ENCODE data around the gene FSTL5. TPM values are rescaled to one million over a fixed set of nuclear protein-coding genes. Genes with fewer than 3 reads are reported as not detected.

The FSTL5 gene
- total RNA-seq, 1 experiment from 2014 or later, result 29.4 TPM

DNA sequence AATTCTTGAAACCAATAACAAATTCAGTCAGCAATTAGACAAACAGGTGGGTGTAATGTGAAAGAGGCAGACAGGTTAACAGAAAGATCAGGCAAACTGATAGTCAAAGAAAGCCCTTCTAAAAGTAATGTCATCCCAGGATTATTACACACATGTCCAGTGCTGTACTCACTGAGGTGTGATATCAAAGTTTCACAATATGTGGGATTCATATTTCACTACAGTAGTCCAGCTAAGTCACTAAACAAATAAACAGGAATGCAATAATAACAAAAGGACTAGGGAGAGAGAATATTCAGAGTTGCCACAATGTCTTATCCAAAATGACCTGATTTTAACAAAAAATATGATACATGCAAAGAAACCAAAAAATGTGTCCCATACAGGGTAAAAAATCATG, 787.5 kb downstream of the FSTL5 start:
- CTCF ChIA-PET, result no interaction called here
- no peak overlapping the region for H3K4me3 ChIP-seq

DNA sequence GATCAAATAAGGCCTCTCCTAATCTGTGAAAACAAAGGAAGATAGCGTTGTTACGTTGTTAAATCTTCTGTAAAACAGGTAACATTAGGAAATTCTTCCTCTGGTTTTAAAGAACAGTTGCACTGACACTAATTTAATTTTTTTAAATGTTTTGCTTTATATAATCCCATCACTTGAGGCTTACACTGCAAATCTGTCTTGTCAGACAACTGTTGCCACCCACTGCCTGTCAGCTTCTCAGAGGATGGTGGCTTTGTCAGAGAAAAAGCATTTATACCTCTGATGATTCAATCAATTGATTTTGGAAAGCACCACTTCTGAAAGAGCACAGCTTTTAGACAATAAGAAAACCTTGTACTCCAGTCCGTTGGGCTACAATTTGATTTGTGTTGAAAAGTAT, 799.1 kb downstream of the FSTL5 start:
- Histone ChIP-seq H3F3A (ENCODE audit: insufficient read depth, low read depth) (no peaks in the 10 kb centered on the region), H3K27me3 (ENCODE audit: insufficient read depth, low read depth) (no peaks in the 10 kb centered on the region), H3K36me3 (ENCODE audit: low read depth) (no peaks in the 10 kb centered on the region), H3K79me2 (ENCODE audit: low read depth) (no peaks in the 10 kb centered on the region), H3K27ac (no peak overlapping the region), H3K4me1 (replicated peaks; ENCODE audit: insufficient read depth) (no peaks in the 10 kb centered on the region), H3K4me3 (no peak overlapping the region), H2AFZ (no peak overlapping the region), H3K4me2 (no peak overlapping the region), H4K20me1 (ENCODE audit: insufficient read depth) (no peaks in the 10 kb centered on the region), H3K9me3 (ENCODE audit: insufficient read depth, low read depth) (no peaks in the 10 kb centered on the region), H3K9me2 (ENCODE audit: insufficient read depth) (no peaks in the 10 kb centered on the region)
- POLR2A ChIA-PET (ENCODE audit: unreplicated experiment), result no interaction called here
- intact Hi-C loops (cut with micrococcal nuclease; ENCODE audit: unreplicated experiment), result no loop called here
- no peak for DNase-seq
- no TSS peak for BruUV-seq (replicated peaks)
- TF ChIP-seq, protein P1, sequence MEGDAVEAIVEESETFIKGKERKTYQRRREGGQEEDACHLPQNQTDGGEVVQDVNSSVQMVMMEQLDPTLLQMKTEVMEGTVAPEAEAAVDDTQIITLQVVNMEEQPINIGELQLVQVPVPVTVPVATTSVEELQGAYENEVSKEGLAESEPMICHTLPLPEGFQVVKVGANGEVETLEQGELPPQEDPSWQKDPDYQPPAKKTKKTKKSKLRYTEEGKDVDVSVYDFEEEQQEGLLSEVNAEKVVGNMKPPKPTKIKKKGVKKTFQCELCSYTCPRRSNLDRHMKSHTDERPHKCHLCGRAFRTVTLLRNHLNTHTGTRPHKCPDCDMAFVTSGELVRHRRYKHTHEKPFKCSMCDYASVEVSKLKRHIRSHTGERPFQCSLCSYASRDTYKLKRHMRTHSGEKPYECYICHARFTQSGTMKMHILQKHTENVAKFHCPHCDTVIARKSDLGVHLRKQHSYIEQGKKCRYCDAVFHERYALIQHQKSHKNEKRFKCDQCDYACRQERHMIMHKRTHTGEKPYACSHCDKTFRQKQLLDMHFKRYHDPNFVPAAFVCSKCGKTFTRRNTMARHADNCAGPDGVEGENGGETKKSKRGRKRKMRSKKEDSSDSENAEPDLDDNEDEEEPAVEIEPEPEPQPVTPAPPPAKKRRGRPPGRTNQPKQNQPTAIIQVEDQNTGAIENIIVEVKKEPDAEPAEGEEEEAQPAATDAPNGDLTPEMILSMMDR (conservative IDR thresholded peaks at IDR 0.05), result no peak
- no peak for TF ChIP-seq EZH2 (IDR thresholded peaks at IDR 0.05; ENCODE audit: low read depth)
- CTCF ChIA-PET, result no interaction called here

More for the DNA sequence above, 787.5 kb downstream of the FSTL5 start:
- Histone ChIP-seq H2AFZ (no peak overlapping the region), H3K9me2 (ENCODE audit: insufficient read depth) (no peaks in the 10 kb centered on the region), H3K36me3 (ENCODE audit: low read depth) (no peaks in the 10 kb centered on the region), H4K20me1 (ENCODE audit: insufficient read depth) (no peaks in the 10 kb centered on the region), H3K9me3 (ENCODE audit: insufficient read depth, low read depth) (no peaks in the 10 kb centered on the region), H3F3A (ENCODE audit: insufficient read depth, low read depth) (no peaks in the 10 kb centered on the region), H3K4me2 (no peak overlapping the region), H3K79me2 (ENCODE audit: low read depth) (no peaks in the 10 kb centered on the region), H3K27me3 (ENCODE audit: insufficient read depth, low read depth) (no peaks in the 10 kb centered on the region), H3K27ac (no peak overlapping the region), H3K4me1 (replicated peaks; ENCODE audit: insufficient read depth) (peaks cover 8% of the 10 kb centered on the region; the same call in 1 of the 2 replicates)
- TF ChIP-seq, protein P1 (conservative IDR thresholded peaks at IDR 0.05), result no peak
- no peak for TF ChIP-seq EZH2 (IDR thresholded peaks at IDR 0.05; ENCODE audit: low read depth)
- no TSS peak for BruUV-seq (replicated peaks)
- DNase-seq, result peak in 1 of 2 experiments; percentile 40
- POLR2A ChIA-PET (ENCODE audit: unreplicated experiment), result no interaction called here
- intact Hi-C loops (cut with micrococcal nuclease; ENCODE audit: unreplicated experiment), result no loop called here

DNA sequence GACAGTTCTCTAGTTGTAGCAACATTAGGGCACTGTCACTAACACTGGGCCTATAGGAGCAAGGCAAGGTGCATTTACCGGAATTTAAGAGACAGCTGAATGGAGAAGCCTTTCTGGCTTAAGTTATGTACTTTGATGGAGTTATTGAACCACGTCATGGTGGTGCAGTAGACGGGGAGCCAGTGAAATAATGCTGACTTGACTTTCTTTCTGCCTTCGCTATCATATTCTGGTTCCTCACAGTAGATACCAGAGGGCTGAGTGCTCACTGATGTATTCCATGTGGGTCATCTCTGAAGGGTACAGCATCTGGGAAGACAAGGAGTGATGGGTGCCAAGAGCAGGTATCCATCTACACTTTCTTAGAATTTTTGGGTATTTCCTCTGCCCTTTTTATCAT, 802.8 kb downstream of the FSTL5 start:
- H3F3A ChIP-seq (ENCODE audit: insufficient read depth, low read depth), result no peaks in the 10 kb centered on the region
- no peak for TF ChIP-seq EZH2 (IDR thresholded peaks at IDR 0.05; ENCODE audit: low read depth)
- TF ChIP-seq, protein P1 (conservative IDR thresholded peaks at IDR 0.05), result no peak
- H2AFZ ChIP-seq, result no peak overlapping the region
- intact Hi-C loops (cut with micrococcal nuclease; ENCODE audit: unreplicated experiment), result no loop called here
- H3K36me3 ChIP-seq (ENCODE audit: low read depth), result no peaks in the 10 kb centered on the region
- H3K4me1 ChIP-seq (replicated peaks; ENCODE audit: insufficient read depth), result peaks cover 8% of the 10 kb centered on the region; the same call in 1 of the 2 replicates
- ChIA-PET POLR2A (ENCODE audit: unreplicated experiment) (no interaction called here), CTCF (no interaction called here)
- no peaks in the 10 kb centered on the region for H3K79me2 ChIP-seq (ENCODE audit: low read depth)
- no peaks in the 10 kb centered on the region for H3K9me2 ChIP-seq (ENCODE audit: insufficient read depth)
- no peak overlapping the region for H3K4me2 ChIP-seq
- BruUV-seq (replicated peaks), result no TSS peak
- no peaks in the 10 kb centered on the region for H3K9me3 ChIP-seq (ENCODE audit: insufficient read depth, low read depth)
- H3K4me3 ChIP-seq, result no peak overlapping the region
- no peaks in the 10 kb centered on the region for H4K20me1 ChIP-seq (ENCODE audit: insufficient read depth)
- H3K27me3 ChIP-seq (ENCODE audit: insufficient read depth, low read depth), result no peaks in the 10 kb centered on the region
- no peak overlapping the region for H3K27ac ChIP-seq
- DNase-seq, result no peak
